ENCODE measurements around the gene C1QB.

DNA sequence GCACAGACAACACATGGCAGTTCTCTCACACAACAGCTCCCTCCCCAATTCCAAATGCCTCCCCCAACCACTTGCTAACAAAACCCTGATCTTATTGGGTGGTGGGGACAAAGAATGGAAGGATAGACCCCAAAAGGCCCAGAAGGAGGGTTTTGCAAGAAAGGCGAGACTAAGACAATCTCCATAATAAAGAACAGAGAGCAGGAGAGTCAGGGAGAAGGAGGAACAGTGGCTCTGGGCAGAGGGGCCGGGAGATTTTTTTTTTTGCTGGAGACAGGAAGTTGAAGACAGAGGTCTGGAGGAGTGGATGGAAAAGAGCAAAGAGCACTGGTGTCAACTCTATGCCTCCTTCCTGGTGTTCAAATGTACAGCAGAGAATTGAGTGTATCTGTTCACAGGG is 23.1 kb upstream of the C1QB start:
- TF ChIP-seq, protein P1, sequence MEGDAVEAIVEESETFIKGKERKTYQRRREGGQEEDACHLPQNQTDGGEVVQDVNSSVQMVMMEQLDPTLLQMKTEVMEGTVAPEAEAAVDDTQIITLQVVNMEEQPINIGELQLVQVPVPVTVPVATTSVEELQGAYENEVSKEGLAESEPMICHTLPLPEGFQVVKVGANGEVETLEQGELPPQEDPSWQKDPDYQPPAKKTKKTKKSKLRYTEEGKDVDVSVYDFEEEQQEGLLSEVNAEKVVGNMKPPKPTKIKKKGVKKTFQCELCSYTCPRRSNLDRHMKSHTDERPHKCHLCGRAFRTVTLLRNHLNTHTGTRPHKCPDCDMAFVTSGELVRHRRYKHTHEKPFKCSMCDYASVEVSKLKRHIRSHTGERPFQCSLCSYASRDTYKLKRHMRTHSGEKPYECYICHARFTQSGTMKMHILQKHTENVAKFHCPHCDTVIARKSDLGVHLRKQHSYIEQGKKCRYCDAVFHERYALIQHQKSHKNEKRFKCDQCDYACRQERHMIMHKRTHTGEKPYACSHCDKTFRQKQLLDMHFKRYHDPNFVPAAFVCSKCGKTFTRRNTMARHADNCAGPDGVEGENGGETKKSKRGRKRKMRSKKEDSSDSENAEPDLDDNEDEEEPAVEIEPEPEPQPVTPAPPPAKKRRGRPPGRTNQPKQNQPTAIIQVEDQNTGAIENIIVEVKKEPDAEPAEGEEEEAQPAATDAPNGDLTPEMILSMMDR (conservative IDR thresholded peaks at IDR 0.05; ENCODE audit: low read depth in 2 of 2) = no peak
- no peak for TF ChIP-seq POLR2AphosphoS5 (IDR thresholded peaks at IDR 0.05; ENCODE audit: low read depth)
- TF ChIP-seq REST (IDR thresholded peaks at IDR 0.05; ENCODE audit: unreplicated experiment) = no peak
- no peak for TF ChIP-seq EZH2 (IDR thresholded peaks at IDR 0.05; ENCODE audit: low read depth, unreplicated experiment)

Measured in GM23338 (cell line).